B cell (primary cell): ENCODE measurements around the gene TMEM79.

Source experiments
- CTCF ChIP-seq: fragments of 200-600 bp; IDR thresholded peaks from one replicate; pipeline ENCODE4 v1.8.0; 2022; ENCODE audit warnings: antibody characterized with exemption, mild to moderate bottlenecking
- EZH2 ChIP-seq: IDR thresholded peaks from 2 replicates; pipeline ENCODE4 v1.6.1; 2012; ENCODE audit warnings: borderline replicate concordance, low read depth, mild to moderate bottlenecking, moderate library complexity, low read length; ENCODE audit not compliant: insufficient read depth, poor library complexity, severe bottlenecking

- TF ChIP-seq EZH2 = no peak
- no peak for TF ChIP-seq CTCF
Observed at GRCh38 chr1:156293098-156293434, 8.9 kb downstream of the TMEM79 start.
